Measurements from ENCODE around the gene NFU1.

DNA sequence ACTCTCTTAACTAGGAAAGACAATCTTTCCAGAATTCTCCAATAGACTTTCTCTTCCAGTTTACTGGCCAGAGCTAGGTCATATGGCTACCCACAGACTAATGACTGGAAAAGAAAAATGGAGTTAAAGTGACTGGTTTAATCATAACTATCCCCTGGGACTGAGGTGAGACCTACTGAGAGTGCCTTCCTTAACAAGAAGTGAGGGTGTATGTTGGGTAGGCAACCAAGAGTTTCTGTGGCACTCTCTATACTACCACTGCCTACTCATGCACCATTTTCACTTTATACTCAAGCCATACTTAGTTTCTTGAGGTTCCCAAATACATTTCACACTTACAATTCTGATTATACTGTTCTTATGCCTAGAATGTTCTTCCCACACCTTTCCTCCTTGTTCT lies 43.3 kb downstream of the NFU1 start:
- no peak for TF ChIP-seq CTCF (IDR thresholded peaks at IDR 0.05)
- TF ChIP-seq POLR2A (IDR thresholded peaks at IDR 0.05), result no peak
